ENCODE data around the gene SPINK2. TPM values are rescaled to one million over a fixed set of nuclear protein-coding genes. Genes with fewer than 3 reads are reported as not detected.

SPINK2 gene, protein sequence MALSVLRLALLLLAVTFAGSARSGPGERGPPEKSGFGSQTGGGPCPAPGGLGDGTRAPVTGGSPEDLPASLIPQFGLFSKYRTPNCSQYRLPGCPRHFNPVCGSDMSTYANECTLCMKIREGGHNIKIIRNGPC
- total RNA-seq, result not detected in 2 replicates

GRCh38 chr4:56821381-56822243 is at the start of gene SPINK2:
TSS of gene SPINK2 (minus strand) at chr4:56821701. CDS start at chr4:56821662, 39 bp downstream.
- no peak for DNase-seq

DNA sequence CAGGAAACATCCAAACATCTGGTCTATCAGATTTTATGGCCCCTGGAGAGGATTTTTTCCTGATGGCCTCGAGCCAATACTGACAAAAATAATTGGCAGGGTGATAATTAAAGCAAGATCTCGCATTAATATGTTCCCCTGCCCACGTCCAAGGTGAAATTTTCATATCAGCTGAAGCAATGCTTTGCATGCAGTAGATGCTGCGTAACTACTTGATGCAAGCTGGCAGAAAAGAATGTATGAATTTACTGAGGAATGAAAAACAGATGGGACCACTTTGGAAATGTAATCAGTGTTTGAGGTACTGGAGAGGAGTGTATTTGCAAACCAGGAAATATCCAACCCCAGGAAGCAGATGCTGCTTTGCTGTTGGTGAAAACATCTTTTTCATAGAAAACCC is 49.4 kb upstream of the SPINK2 start:
- DNase-seq, result no peak

DNA sequence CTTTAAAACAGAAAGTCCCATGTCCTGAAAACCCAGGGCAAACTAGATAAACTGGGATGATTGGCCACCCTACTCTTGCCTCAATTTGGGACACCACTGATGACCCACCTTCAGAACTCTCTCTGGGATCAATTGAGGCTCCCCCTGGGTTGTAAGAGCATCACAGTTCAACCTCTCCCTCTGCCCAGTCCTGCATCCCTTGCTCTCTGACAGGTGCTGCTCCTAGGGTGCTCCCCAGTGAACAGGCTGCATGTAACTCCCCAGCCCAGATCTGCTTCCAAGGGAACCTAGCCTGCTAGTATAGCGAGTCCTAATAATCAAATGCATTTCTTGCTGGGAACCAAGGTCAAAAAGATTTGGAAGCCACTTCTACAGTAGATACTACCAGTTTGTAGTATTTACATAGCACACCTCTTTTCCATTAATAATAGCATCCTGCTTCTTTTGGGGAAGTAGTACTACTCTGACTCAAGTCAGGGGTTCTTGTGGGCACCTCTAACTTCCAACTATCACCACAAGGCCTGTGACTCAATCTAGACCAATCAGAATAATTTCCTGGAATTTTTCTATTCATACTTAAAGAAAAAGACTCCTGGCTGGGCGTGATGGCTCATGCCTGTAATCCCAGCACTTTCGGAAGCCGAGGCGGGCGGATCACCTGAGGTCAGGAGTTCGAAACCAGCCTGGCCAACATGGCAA is 42.1 kb upstream of the SPINK2 start:
- DNase-seq, result no peak

DNA sequence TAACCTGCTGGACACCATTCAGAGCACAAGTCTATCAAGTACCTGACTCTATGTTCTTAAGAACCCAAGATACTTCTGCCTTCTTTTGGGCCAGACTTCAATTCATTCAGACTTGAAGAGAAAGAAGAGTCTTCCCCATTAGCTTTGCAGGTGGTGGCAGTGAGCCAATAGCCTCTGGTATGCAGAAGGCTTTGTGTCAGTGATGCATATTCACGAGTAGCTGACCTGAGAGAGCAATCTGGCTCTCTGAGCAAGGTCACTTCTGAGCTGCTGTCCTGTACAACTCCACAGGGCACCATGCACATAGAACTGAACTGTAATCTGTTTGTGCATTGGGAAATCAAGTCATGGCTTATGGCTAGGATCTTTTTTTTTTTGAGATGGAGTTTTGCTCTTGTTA is 39.9 kb upstream of the SPINK2 start:
- no peak for DNase-seq

- DNase-seq, result no peak
Measured at GRCh38 chr4:56860781-56861180, 39.3 kb upstream of the SPINK2 start.

DNA sequence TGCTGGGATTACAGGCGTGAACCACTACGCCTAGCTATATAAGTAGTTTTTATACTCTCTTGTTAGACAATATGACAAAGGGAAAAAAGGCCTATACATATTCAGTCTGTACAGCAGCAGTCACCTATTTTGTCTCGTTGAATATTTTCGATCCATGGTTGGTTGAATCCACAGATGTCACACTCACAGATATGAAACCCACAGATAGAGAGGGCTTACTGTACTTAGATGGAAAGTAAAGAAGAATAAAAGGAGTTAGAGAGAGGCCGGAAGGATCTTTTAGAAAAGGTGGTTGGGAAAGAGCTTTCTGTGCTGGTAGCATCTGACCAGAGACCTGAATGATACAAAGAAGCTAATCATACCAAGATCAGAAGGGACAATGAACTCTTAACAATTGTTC is 38.3 kb upstream of the SPINK2 start:
- DNase-seq, result no peak

GRCh38 chr4:56857601-56858309 is 36.3 kb upstream of the SPINK2 start:
- no peak for DNase-seq

GRCh38 chr4:56856656-56857055 is 35.2 kb upstream of the SPINK2 start:
- no peak for DNase-seq

- no peak for DNase-seq
Measured at GRCh38 chr4:56850910-56851309, 29.4 kb upstream of the SPINK2 start.

DNA sequence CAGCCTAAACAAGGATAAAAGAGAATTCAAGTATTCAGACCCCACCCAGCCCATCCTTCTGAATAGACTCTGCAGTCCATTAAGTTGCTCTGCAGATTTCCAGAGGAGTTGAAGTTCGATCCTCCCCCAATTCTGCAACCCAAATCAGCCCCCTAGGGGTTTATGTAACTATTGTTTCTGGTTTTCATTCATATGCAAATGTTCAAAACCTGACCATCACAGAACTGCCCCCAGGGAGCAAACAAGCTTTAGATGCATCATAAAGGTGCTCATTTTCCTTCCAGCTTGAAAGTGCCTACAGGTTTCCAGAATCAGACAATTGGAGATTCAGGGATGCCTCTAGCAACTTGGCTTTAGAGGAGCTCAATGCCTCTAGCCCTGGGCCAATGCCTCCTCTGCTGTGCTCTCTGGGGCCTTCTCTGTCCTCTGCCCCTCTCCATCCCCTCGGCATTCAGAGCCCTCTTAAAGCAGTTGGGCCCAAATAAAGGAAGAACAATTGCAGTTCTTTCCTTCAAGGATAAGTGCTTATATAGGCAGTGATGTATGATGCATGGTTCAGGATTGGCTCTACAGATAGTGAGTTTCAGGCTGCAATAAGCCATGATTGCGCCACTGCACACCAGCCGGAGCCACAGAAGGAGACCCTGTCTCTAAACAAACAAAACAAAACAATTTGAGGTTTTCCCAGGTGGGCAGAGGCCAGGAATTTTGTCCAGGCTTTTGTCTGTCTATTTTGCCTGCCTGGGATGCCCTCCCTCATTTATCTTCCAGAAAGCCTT is 23.5 kb upstream of the SPINK2 start:
- DNase-seq, result no peak

DNA sequence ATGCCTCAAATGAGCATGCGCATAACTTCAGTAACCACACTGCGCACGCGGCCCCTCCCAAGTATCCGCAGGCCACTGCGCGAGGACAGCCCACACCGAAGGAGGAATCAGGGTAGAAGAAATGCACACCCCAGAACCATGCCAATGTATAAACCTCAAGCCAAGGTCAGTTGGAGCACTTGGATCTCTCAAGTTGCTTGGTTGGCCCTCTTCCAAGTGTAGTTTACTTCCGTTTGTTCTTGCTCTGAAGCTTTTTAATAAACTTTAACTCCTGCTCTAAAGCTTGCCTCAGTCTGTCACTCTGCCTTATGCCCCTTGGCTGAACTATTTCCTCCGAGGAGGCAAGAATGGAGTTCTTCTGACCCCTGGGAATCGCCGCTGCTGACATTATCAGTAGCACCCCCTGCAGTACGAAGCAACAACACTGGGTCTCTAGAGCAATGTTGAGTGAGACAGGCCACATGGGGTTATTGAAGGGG is 22.0 kb upstream of the SPINK2 start:
- DNase-seq, result peak; percentile 24

GRCh38 chr4:56840559-56840958 is 19.1 kb upstream of the SPINK2 start:
- no peak for DNase-seq

GRCh38 chr4:56828784-56829535 is 7.5 kb upstream of the SPINK2 start:
- no peak for DNase-seq

DNA sequence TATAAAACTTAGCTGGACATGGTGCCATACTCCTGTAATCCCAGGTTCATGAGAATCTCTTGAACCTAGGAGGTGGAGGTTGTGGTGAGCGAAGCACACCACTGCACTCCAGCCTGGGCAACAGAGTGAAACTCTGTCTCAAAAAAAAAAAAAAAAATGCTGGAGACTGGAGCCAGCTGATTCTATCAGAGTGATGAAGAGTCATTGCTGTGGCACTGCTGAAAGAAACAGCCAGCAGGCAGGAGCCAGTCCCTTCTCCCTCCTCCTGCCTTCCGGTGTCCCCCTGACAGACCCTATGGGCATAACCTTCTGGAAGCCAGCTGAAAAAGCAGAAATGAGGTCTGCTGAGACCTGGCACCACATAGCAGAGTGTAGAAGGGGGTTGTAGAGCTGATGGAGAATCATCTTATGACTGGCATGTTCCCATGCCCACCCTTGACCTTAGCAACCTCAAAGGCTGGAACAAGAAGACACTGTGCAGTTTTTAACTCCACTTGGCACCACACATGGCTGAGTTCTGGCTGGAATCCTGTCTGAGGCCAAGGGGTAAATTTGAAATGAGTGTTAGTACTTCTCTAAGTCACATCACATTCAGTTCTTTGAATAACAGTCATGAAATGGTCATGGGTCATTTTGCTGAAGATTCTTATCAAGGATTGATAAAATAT is 2.6 kb upstream of the SPINK2 start:
- DNase-seq, result no peak

DNA sequence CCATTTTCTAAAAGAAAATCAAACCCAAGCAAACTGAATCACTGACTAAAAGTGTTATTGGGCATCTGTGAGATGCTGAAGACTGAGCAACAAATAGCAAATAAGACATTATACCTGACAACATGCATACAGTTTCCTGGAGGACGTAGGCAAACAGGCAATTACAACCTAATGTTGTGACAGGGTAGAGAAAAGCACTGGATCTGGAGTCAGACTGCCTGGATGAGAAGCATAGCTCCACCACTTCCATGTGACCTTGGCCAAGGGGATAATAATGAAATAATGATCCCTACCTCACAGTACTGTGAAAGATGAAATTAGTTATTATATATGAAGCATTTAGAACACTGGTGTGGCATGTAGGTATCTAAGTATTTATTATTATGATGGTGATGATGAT is 2.7 kb downstream of the SPINK2 start:
- no peak for DNase-seq

GRCh38 chr4:56817840-56818491 is 3.5 kb downstream of the SPINK2 start:
- no peak for DNase-seq

GRCh38 chr4:56806666-56807065 is 14.8 kb downstream of the SPINK2 start:
- no peak for DNase-seq

DNA sequence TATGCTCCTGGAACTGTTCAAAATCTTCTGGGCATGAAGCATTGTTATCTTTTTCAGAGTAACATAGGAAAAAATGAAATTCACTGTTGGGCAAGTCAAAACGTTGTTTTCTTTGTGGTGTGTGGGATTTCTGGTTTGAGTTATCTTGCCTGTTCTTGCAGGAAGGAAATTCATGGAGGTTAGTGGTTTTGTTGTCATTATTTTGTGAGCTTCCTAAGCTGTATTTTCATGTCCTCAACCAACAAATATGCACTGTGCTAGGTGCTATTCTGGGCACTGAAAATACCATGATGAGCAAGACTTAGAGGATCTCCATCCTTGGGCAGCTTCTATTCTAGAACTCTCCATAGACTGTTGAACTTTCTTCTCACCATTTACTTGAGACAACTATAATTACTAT is 16.9 kb downstream of the SPINK2 start:
- DNase-seq, result no peak

- no peak for DNase-seq
Measured at GRCh38 chr4:56803471-56803870, 18.0 kb downstream of the SPINK2 start.

Measured in dermis blood vessel endothelial cell (primary cell).